PC-9 (cell line): Measurements from ENCODE around the gene NCOA3. TPM values are rescaled to one million over a fixed set of nuclear protein-coding genes. Genes with fewer than 3 reads are reported as not detected.

Experiments
- BruUV-seq: library from RNA; stranded (reverse); fragments of 400-500 nt; replicated peaks from 2 replicates; lab custom pipeline; 2021; lab: Mats Ljungman, UMichigan
- CTCF ChIA-PET: fragments of 300-600 bp; sonication (Branson Sonifier 250); formaldehyde crosslinking; loops from one replicate; lab custom pipeline; 2022; ENCODE audit warnings: antibody characterized with exemption; lab: Charles Lee
- POLR2A ChIA-PET: fragments of 300-600 bp; sonication (Branson Sonifier 250); formaldehyde crosslinking; loops from one replicate; lab custom pipeline; 2022; ENCODE audit warnings: antibody characterized with exemption; ENCODE audit not compliant: unreplicated experiment; lab: Charles Lee
- DNase-seq, 2 experiments: peaks; one replicate each; pipeline versions ENCODE4 v3.0.0 to v3.0.0-alpha.2; 2015 to 2022; ENCODE audit warnings: mixed read lengths in 1 of 2
- H2AFZ ChIP-seq: fragments of 200-600 bp; sonication (generic); 2 replicates; pipeline ENCODE4 v1.8.1; 2017; ENCODE audit warnings: antibody characterized with exemption
- H3F3A ChIP-seq: fragments of 200-600 bp; sonication (generic); 2 replicates; pipeline ENCODE4 v1.8.1; 2017; ENCODE audit warnings: antibody characterized with exemption, mild to moderate bottlenecking, low read depth; ENCODE audit not compliant: insufficient read depth
- H3K27ac ChIP-seq: fragments of 200-600 bp; sonication (generic); 2 replicates; pipeline ENCODE4 v1.6.1; 2016; ENCODE audit warnings: mixed run types
- H3K27me3 ChIP-seq: fragments of 200-600 bp; sonication (generic); 2 replicates; pipeline ENCODE4 v1.6.1; 2016; ENCODE audit warnings: low read depth, mixed run types; ENCODE audit not compliant: insufficient read depth
- H3K36me3 ChIP-seq: fragments of 200-600 bp; sonication (generic); 2 replicates; pipeline ENCODE4 v1.6.1; 2016; ENCODE audit warnings: low read depth, mixed run types
- H3K4me1 ChIP-seq: fragments of 200-600 bp; sonication (generic); replicated peaks from 2 replicates; pipeline ENCODE4 v1.6.1; 2016; ENCODE audit warnings: mixed run types; ENCODE audit not compliant: insufficient read depth
- H3K4me2 ChIP-seq: fragments of 200-600 bp; sonication (generic); 2 replicates; pipeline ENCODE4 v1.6.1; 2017; ENCODE audit warnings: mixed run types
- H3K4me3 ChIP-seq: fragments of 200-600 bp; sonication (generic); 2 replicates; pipeline ENCODE4 v1.6.1; 2016; ENCODE audit warnings: mixed run types
- H3K79me2 ChIP-seq: fragments of 200-600 bp; sonication (generic); 2 replicates; pipeline ENCODE4 v1.6.1; 2017; ENCODE audit warnings: low read depth, mixed run types
- H3K9me2 ChIP-seq: fragments of 200-600 bp; sonication (generic); 2 replicates; pipeline ENCODE4 v1.8.1; 2017; ENCODE audit warnings: mild to moderate bottlenecking; ENCODE audit not compliant: insufficient read depth
- H3K9me3 ChIP-seq: fragments of 200-600 bp; sonication (generic); 2 replicates; pipeline ENCODE4 v1.8.1; 2016; ENCODE audit warnings: low read depth; ENCODE audit not compliant: insufficient read depth
- H4K20me1 ChIP-seq: fragments of 200-600 bp; sonication (generic); 2 replicates; pipeline ENCODE4 v1.8.1; 2017; ENCODE audit not compliant: insufficient read depth
- CTCF ChIP-seq: fragments of 200-600 bp; sonication (generic); conservative IDR thresholded peaks from 2 replicates; pipeline ENCODE4 v1.6.1; 2017; ENCODE audit warnings: mixed run types, antibody characterized with exemption, mild to moderate bottlenecking, moderate library complexity
- EZH2 ChIP-seq: fragments of 200-600 bp; sonication (generic); IDR thresholded peaks from 2 replicates; pipeline ENCODE4 v1.8.0; 2017; ENCODE audit warnings: antibody characterized with exemption, low read depth
- intact Hi-C: fragments of 100-400 bp; cut with micrococcal nuclease; formaldehyde crosslinking; loops from one replicate; pipeline ENCODE4 v1.10.0; 2022; ENCODE audit not compliant: unreplicated experiment
- total RNA-seq: library from RNA; stranded (reverse); gene quantifications from 2 replicates; pipeline ENCODE4 v1.2.3, GENCODE V29; 2021

The NCOA3 gene
- total RNA-seq, 1 experiment from 2014 or later: 78.0 TPM

- H3K4me1 ChIP-seq: no peaks in the 10 kb centered on the region
- peaks cover 97% of the 10 kb centered on the region for H4K20me1 ChIP-seq
- no peak for DNase-seq
- no peak overlapping the region for H2AFZ ChIP-seq
- POLR2A ChIA-PET: no interaction called here
- H3K4me3 ChIP-seq: no peak overlapping the region
- H3F3A ChIP-seq: peaks cover 86% of the 10 kb centered on the region
- H3K79me2 ChIP-seq: peaks cover 91% of the 10 kb centered on the region
- H3K9me2 ChIP-seq: no peaks in the 10 kb centered on the region
- intact Hi-C loops: no loop called here
- BruUV-seq: no TSS peak
- no peak for TF ChIP-seq CTCF
- CTCF ChIA-PET: interaction anchor here (0.6 kb wide), 1 partner anchor 190 kb away, joined by 3 read pairs; no protein-coding TSS in a partner anchor
- no peak overlapping the region for H3K27ac ChIP-seq
- no peaks in the 10 kb centered on the region for H3K27me3 ChIP-seq
- no peaks in the 10 kb centered on the region for H3K9me3 ChIP-seq
- no peak overlapping the region for H3K4me2 ChIP-seq
- H3K36me3 ChIP-seq: peaks cover 66% of the 10 kb centered on the region
Observed at GRCh38 chr20:47704746-47705496, 203.2 kb downstream of the NCOA3 start.

- Histone ChIP-seq H3K9me3 (no peaks in the 10 kb centered on the region), H3K4me1 (no peaks in the 10 kb centered on the region), H3K27ac (no peak overlapping the region), H3K36me3 (peaks cover 66% of the 10 kb centered on the region), H3F3A (peaks cover 86% of the 10 kb centered on the region), H4K20me1 (peaks cover 98% of the 10 kb centered on the region), H3K4me3 (no peak overlapping the region), H3K9me2 (no peaks in the 10 kb centered on the region), H2AFZ (no peak overlapping the region), H3K79me2 (peaks cover 92% of the 10 kb centered on the region), H3K4me2 (no peak overlapping the region), H3K27me3 (no peaks in the 10 kb centered on the region)
- TF ChIP-seq CTCF (no peak), EZH2 (no peak)
- DNase-seq: no peak
- POLR2A ChIA-PET: no interaction called here
- CTCF ChIA-PET: no interaction called here
- no TSS peak for BruUV-seq
- intact Hi-C loops: no loop called here
Observed at GRCh38 chr20:47705497-47705856, 203.8 kb downstream of the NCOA3 start.

- Histone ChIP-seq H4K20me1 (peaks cover 99% of the 10 kb centered on the region), H3K4me1 (no peaks in the 10 kb centered on the region), H2AFZ (no peak overlapping the region), H3K79me2 (peaks cover 94% of the 10 kb centered on the region), H3K27ac (no peak overlapping the region), H3K9me3 (no peaks in the 10 kb centered on the region), H3K36me3 (peaks cover 66% of the 10 kb centered on the region), H3F3A (peaks cover 86% of the 10 kb centered on the region), H3K4me3 (no peak overlapping the region), H3K9me2 (no peaks in the 10 kb centered on the region), H3K27me3 (no peaks in the 10 kb centered on the region), H3K4me2 (no peak overlapping the region)
- no TSS peak for BruUV-seq
- ChIA-PET POLR2A (no interaction called here), CTCF (no interaction called here)
- DNase-seq: no peak
- TF ChIP-seq CTCF (no peak), EZH2 (no peak)
- intact Hi-C loops: no loop called here
Observed at GRCh38 chr20:47706345-47706744, 204.7 kb downstream of the NCOA3 start.

Other genes with a start within 250 kb of the NCOA3 start
- 72.3 and 107 TPM in 2 replicates for gene ZMYND8, start 145.2 kb upstream of the NCOA3 start, total RNA-seq